ENCODE data around the gene SAE1. TPM values are rescaled to one million over a fixed set of nuclear protein-coding genes. Genes with fewer than 3 reads are reported as not detected.

Gene SAE1
- total and polyA plus RNA-seq, 2 of the 4 experiments (the other 2 are of a cell fraction) = 165 to 184 TPM

DNA sequence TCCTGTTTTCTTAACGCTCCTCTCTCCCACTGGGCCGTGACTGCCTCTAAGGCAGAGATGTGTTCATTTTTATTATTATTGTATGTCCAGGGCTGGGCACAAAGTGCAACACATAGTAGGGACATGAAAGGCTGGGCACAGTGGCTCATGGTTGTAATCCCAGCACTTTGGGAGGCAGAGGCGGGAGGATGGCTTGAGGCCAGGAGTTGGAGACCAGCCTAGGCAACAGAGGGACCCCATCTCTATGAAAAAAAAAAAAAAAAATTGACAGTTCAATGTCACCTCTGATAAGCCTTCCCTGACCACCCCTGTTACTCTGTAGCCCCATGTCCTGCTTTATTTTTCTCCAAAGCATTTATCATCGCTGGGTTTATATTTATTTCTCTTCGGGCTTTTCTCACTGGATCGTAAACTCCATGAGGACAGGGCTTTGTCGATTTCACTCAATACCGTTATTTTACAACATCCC lies 481 bp upstream of the SAE1 start:
- peak overlapping the region; percentile 14; the same call in 1 of the 2 replicates for H3K18ac ChIP-seq (ENCODE audit: low read depth, low read length)
- peaks cover 1% of the 10 kb centered on the region; the same call in 1 of the 2 replicates for H3K36me3 ChIP-seq (ENCODE audit: control insufficient read depth, insufficient read depth, low read length)
- H3K14ac ChIP-seq (replicated peaks; ENCODE audit: low read depth, low read length) = peak overlapping the region; percentile 60; the same call in 1 of the 2 replicates
- peaks cover 38% of the 10 kb centered on the region for H4K20me1 ChIP-seq (ENCODE audit: insufficient read depth, low read length)
- peak overlapping the region; percentile 100 for H2AK9ac ChIP-seq (replicated peaks; ENCODE audit: low read depth, low read length, poor library complexity)
- ChIA-PET POLR2A (ENCODE audit: unreplicated experiment) (no interaction called here), CTCF (no interaction called here)
- H2BK20ac ChIP-seq (ENCODE audit: low read depth, low read length) = peak overlapping the region; percentile 51; the same call in 1 of the 2 replicates
- H3K9ac ChIP-seq (ENCODE audit: low read depth, low read length) = no peak overlapping the region
- peak overlapping the region; percentile 2; the same call in 1 of the 2 replicates for H3K4me3 ChIP-seq (ENCODE audit: insufficient read depth, low read depth, low read length)
- peak overlapping the region; percentile 79 for H4K91ac ChIP-seq (ENCODE audit: insufficient read depth, low read depth, low read length)
- peak overlapping the region; percentile 11 for H3K27ac ChIP-seq (ENCODE audit: insufficient read depth, low read length)
- no peaks in the 10 kb centered on the region for H3K9me3 ChIP-seq (ENCODE audit: control insufficient read depth, insufficient read depth, low read length)
- ATAC-seq (ENCODE audit: low read depth) = no peak
- H4K5ac ChIP-seq (ENCODE audit: low read depth, low read length) = peak overlapping the region; percentile 58
- dilution Hi-C loops (cut with HindIII; ENCODE audit: low sequenced_read_pairs, unreplicated experiment) = no loop called here
- peak overlapping the region; percentile 54 to 98 for H4K8ac ChIP-seq (ENCODE audit: low read depth in 2 of 2, low read length in 2 of 2)
- peak overlapping the region; percentile 34 for H3K4ac ChIP-seq (ENCODE audit: low read depth, low read length)
- peak overlapping the region; percentile 74 for H2BK5ac ChIP-seq (ENCODE audit: low read depth, low read length, poor library complexity, severe bottlenecking)
- no peaks in the 10 kb centered on the region for H3K27me3 ChIP-seq (ENCODE audit: control insufficient read depth, insufficient read depth, low read length)
- H2AK5ac ChIP-seq (ENCODE audit: low read depth, low read length) = peak overlapping the region; percentile 92
- no TSS peak for BruUV-seq (replicated peaks)
- intact Hi-C loops (cut with micrococcal nuclease) = loop anchor here (5.0 kb wide), 1 partner anchor 112 kb away; no protein-coding TSS in a partner anchor
- peaks cover 0 to 27% of the 10 kb centered on the region in 2 experiments; a peak in 2 of 4 replicates for H3K79me1 ChIP-seq (ENCODE audit: low read depth in 1 of 2, low read length in 2 of 2)
- H2AFZ ChIP-seq (replicated peaks; ENCODE audit: low read length, poor library complexity) = peak overlapping the region; percentile 97
- H3K9me1 ChIP-seq (ENCODE audit: insufficient read depth, low read length) = peaks cover 4% of the 10 kb centered on the region
- H2BK15ac ChIP-seq (ENCODE audit: low read depth, low read length) = peak overlapping the region; percentile 53; the same call in 2 of the 3 replicates
- H3K56ac ChIP-seq (ENCODE audit: extremely low read depth, insufficient read depth, low read length) = no peak overlapping the region
- H3K4me2 ChIP-seq (ENCODE audit: low read depth, low read length) = peak overlapping the region; percentile 16; the same call in 1 of the 2 replicates
- H2BK120ac ChIP-seq (ENCODE audit: low read depth, low read length) = peak overlapping the region; percentile 58
- H3K23ac ChIP-seq (ENCODE audit: low read depth, low read length) = no peak overlapping the region
- TF ChIP-seq SMC3 (IDR thresholded peaks at IDR 0.05; ENCODE audit: low read depth, low read length) (no peak), MAFK (IDR thresholded peaks at IDR 0.05; ENCODE audit: low read depth, low read length) (no peak), RCOR1 (IDR thresholded peaks at IDR 0.05; ENCODE audit: insufficient replicate concordance, low read length) (no peak), NFE2L2 (IDR thresholded peaks at IDR 0.05; ENCODE audit: low read depth, low read length) (no peak), MXI1 (IDR thresholded peaks at IDR 0.05; ENCODE audit: borderline replicate concordance, low read depth, low read length) (no peak), RAD21 (IDR thresholded peaks at IDR 0.05; ENCODE audit: low read length) (no peak), CHD1 (IDR thresholded peaks at IDR 0.05; ENCODE audit: low read depth, low read length) (no peak), RFX5 (IDR thresholded peaks at IDR 0.05; ENCODE audit: low read depth, low read length) (no peak), FOS (IDR thresholded peaks at IDR 0.05; ENCODE audit: low read depth, low read length) (no peak), POLR2A (IDR thresholded peaks at IDR 0.05; ENCODE audit: low read depth, low read length) (no peak), ELK1 (IDR thresholded peaks at IDR 0.05; ENCODE audit: borderline replicate concordance, low read depth, low read length) (no peak), CEBPB (IDR thresholded peaks at IDR 0.05; ENCODE audit: low read depth, low read length) (no peak)
- TF ChIP-seq, protein P1, sequence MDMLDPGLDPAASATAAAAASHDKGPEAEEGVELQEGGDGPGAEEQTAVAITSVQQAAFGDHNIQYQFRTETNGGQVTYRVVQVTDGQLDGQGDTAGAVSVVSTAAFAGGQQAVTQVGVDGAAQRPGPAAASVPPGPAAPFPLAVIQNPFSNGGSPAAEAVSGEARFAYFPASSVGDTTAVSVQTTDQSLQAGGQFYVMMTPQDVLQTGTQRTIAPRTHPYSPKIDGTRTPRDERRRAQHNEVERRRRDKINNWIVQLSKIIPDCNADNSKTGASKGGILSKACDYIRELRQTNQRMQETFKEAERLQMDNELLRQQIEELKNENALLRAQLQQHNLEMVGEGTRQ (IDR thresholded peaks at IDR 0.05; ENCODE audit: low read depth, low read length) = no peak
- TF ChIP-seq, protein P2, sequence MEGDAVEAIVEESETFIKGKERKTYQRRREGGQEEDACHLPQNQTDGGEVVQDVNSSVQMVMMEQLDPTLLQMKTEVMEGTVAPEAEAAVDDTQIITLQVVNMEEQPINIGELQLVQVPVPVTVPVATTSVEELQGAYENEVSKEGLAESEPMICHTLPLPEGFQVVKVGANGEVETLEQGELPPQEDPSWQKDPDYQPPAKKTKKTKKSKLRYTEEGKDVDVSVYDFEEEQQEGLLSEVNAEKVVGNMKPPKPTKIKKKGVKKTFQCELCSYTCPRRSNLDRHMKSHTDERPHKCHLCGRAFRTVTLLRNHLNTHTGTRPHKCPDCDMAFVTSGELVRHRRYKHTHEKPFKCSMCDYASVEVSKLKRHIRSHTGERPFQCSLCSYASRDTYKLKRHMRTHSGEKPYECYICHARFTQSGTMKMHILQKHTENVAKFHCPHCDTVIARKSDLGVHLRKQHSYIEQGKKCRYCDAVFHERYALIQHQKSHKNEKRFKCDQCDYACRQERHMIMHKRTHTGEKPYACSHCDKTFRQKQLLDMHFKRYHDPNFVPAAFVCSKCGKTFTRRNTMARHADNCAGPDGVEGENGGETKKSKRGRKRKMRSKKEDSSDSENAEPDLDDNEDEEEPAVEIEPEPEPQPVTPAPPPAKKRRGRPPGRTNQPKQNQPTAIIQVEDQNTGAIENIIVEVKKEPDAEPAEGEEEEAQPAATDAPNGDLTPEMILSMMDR (conservative IDR thresholded peaks at IDR 0.05; ENCODE audit: low read depth, low read length) = no peak
- WGBS, 2 experiments (ENCODE audit: extremely low coverage in 2 of 2, insufficient read length in 1 of 2) = no CpG with 5 or more reads among the region's 8 CpGs
- DNase-seq = no peak
- peaks cover 12% of the 10 kb centered on the region for H3K4me1 ChIP-seq (ENCODE audit: control insufficient read depth, insufficient read depth, low read length)
- in situ Hi-C loops (cut with MboI; ENCODE audit: low sequenced_read_pairs) = no loop called here

Data from IMR-90 (cell line).